Activated CD8-positive, alpha-beta memory T cell treated with anti-CD3 and anti-CD28 coated beads, Interleukin-2, amount 10 ng/mL, durations not matched to agents 7 days and 5 days (primary cell): Measurements from ENCODE around the gene IGFL4. TPM values are rescaled to one million over a fixed set of nuclear protein-coding genes. Genes with fewer than 3 reads are reported as not detected.
"Not testable (repeated sequence)": the region's sequence is repeated elsewhere in the genome, so short reads cannot be mapped to it uniquely, and the experiment has no call there.

ENCODE experiments used
- ATAC-seq: fragments of 150-1000 bp; cut with Tn5 transposase; one replicate; pipeline ENCODE4 v1.10.0; 2021; ENCODE audit warnings: moderate library complexity
- CTCF ChIA-PET: fragments of 350-600 bp; sonication (Branson Sonifier 250); formaldehyde crosslinking; loops from one replicate; lab custom pipeline; 2021; ENCODE audit warnings: antibody characterized with exemption; lab: Charles Lee
- DNase-seq: peaks from one replicate; pipeline ENCODE4 v3.0.0-alpha.2; 2020
- H3K27ac Mint-ChIP-seq: one replicate; pipeline ENCODE4 v1.8.0; 2021; ENCODE audit warnings: mild to moderate bottlenecking, mixed read lengths
- H3K27me3 Mint-ChIP-seq: one replicate; pipeline ENCODE4 v1.8.0; 2021; ENCODE audit warnings: mixed read lengths
- H3K36me3 Mint-ChIP-seq: one replicate; pipeline ENCODE4 v1.8.0; 2021; ENCODE audit warnings: mild to moderate bottlenecking, mixed read lengths
- H3K4me1 Mint-ChIP-seq: one replicate; pipeline ENCODE4 v1.8.0; 2021; ENCODE audit warnings: mixed read lengths
- H3K4me3 Mint-ChIP-seq: one replicate; pipeline ENCODE4 v1.8.0; 2021; ENCODE audit warnings: mild to moderate bottlenecking, moderate library complexity, mixed read lengths
- H3K9me3 Mint-ChIP-seq: one replicate; pipeline ENCODE4 v1.8.0; 2022; ENCODE audit warnings: low read depth, mixed read lengths
- total RNA-seq, 2 experiments: library from RNA; stranded (reverse); gene quantifications; one replicate each; pipeline ENCODE4 v1.2.3, GENCODE V29; 2021

Gene IGFL4
- total RNA-seq, result not detected

DNA sequence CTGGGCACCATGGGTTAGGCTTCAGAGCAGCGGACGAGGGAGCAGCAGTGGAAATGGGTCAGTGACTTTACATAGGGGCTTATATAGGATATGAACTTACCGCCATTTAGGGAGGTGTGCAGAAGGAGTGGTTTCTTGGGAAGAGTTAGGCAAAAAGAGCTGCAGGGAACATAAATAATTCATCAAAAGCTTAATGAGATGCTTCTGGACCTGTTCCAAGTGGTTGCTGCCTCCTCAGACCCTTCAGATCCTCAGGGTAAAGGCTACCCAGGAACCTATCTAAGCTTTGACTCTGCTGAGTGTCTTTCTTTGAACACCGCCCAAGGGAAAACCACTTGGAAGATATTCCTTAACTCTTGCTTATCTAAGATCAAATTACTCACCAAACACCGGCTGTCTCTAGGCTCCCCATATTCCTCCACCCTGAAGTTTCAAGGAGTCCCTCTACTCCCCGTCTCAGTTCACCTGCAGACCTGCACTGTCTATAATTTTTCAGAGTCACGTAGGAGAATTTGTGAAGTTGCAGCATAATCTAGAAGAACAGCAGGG lies at the start of gene IGFL4:
TSS of gene IGFL4 (minus strand) at position 51 of the 549 bp plus-strand sequence. CDS start at position 11, 40 bp downstream.
- DNase-seq (no peak), ATAC-seq (no peak)
- CTCF ChIA-PET, result interaction anchor here (3.7 kb wide), 1 partner anchor 12 kb away, joined by 19 read pairs; no protein-coding TSS in a partner anchor
- Mint-ChIP-seq H3K9me3 (no peaks in the 10 kb centered on the region), H3K4me3 (no peak within 1 kb of the TSS), H3K36me3 (no peaks in the 10 kb centered on the region), H3K27ac (no peak within 1 kb of the TSS), H3K27me3 (peaks cover 54% of the 10 kb centered on the region), H3K4me1 (no peaks in the 10 kb centered on the region)

DNA sequence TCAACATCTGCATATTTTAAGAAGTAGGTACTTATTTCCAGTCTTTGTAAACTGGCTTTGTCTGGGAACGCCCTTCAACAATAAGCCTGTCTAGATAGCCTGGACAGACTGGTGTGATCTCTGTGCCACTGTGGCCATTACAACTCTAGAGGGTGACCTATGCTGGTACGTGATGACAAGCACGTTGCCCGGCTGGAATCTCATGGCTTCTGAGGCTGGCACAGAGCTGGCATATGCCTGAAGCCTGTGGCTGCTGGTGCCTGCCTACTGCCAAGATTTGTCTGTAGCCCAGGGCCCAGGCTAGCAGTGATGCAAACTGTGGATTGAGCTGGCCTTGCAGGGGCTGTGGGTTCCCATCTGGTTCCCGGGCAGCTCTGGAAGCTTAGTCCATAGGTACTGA lies 49.6 kb upstream of the IGFL4 start:
- H3K27me3 Mint-ChIP-seq, result peaks cover 60% of the 10 kb centered on the region
- CTCF ChIA-PET, result interaction anchor here (1.0 kb wide), 1 partner anchor 8 kb away, joined by 3 read pairs; no protein-coding TSS in a partner anchor
- no peaks in the 10 kb centered on the region for H3K4me1 Mint-ChIP-seq
- no peak overlapping the region for H3K4me3 Mint-ChIP-seq
- no peak overlapping the region for H3K27ac Mint-ChIP-seq
- peaks cover 6% of the 10 kb centered on the region for H3K9me3 Mint-ChIP-seq
- ATAC-seq, result no peak
- H3K36me3 Mint-ChIP-seq, result peaks cover 2% of the 10 kb centered on the region
- DNase-seq, result no peak

DNA sequence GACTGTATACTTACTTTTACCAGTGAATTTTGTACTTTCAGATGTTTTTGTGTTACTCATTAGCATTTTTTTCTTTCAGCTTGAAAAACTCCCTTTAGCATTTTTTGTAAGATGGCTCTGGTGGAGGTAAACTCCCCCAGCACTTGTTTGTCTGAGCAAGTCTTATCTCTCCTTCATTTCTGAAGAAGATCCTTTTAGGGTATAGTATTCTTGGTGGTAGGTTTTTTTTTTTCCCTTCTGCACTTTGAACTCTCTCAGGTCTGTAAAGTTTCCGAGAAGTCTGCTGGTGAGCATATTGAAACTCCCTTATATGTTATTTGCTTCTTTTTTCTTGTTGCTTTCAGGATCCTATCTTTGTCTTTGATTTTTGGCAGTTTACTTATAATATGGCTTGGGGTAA lies 48.6 kb upstream of the IGFL4 start:
- CTCF ChIA-PET, result interaction anchor here (1.0 kb wide), 1 partner anchor 9 kb away, joined by 3 read pairs; no protein-coding TSS in a partner anchor
- Mint-ChIP-seq H3K27ac (no peak overlapping the region), H3K4me3 (no peak overlapping the region), H3K27me3 (peaks cover 59% of the 10 kb centered on the region), H3K9me3 (peaks cover 8% of the 10 kb centered on the region), H3K4me1 (no peaks in the 10 kb centered on the region), H3K36me3 (peaks cover 4% of the 10 kb centered on the region)
- ATAC-seq, result no peak
- DNase-seq, result no peak

DNA sequence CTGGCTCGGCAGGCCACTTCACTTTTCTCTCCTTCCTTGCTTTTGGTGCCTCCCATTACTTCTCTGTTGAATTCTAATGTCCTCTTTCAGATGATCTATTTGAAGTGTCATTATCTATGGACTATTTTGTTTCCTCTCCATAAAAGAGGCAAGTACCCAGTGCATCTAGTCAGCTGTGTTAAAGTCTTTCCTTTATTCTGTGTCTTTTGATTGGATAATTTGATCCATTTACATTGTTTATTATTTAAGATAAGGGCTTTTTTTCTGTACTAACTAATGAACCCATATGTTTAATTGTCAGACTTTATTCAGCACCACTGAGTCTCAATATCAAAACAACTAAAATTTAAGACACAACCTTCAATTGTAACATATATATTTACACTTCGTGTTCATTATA lies 47.3 kb upstream of the IGFL4 start:
- ATAC-seq (no peak), DNase-seq (no peak)
- Mint-ChIP-seq H3K27me3 (peaks cover 61% of the 10 kb centered on the region), H3K4me3 (no peak overlapping the region), H3K36me3 (peaks cover 4% of the 10 kb centered on the region), H3K4me1 (no peaks in the 10 kb centered on the region), H3K9me3 (peaks cover 8% of the 10 kb centered on the region), H3K27ac (no peak overlapping the region)
- CTCF ChIA-PET, result no interaction called here

DNA sequence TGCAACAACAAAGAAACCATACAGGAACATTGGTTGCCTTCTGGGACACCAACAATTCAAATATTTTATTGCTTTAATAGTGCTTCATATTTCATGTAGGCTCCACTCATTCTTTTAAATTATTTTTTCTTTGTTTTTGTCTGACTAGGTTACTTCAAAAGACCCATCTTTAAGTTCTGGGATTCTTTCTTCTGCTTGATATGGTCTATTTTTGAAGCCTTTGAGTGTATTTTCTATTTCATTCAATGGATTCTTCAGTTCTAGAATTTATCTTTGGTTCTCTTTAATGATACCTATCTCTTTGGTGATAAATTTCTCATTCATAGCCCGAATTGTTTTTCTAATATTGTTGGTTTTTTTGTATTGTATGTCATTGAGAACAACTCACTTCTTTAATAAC lies 45.1 kb upstream of the IGFL4 start:
- H3K9me3 Mint-ChIP-seq, result peaks cover 8% of the 10 kb centered on the region
- no peak for ATAC-seq
- peaks cover 4% of the 10 kb centered on the region for H3K36me3 Mint-ChIP-seq
- peaks cover 74% of the 10 kb centered on the region for H3K27me3 Mint-ChIP-seq
- no peaks in the 10 kb centered on the region for H3K4me1 Mint-ChIP-seq
- H3K27ac Mint-ChIP-seq, result no peak overlapping the region
- H3K4me3 Mint-ChIP-seq, result no peak overlapping the region
- no peak for DNase-seq
- CTCF ChIA-PET, result no interaction called here

DNA sequence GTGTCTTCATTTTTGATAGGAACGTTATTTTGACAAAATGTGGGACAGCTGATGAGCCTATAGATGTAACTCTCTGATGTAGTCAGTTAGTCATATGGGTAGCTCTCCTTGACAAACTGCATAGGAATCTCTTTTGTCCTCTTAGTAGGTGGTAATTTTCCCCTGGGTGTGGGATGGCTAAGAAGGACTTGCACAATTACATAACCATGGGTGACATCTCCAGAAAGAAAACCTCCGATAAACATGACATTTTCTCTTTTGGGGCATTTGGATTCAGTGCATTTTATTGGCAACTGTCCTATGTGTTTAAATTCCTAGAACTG lies 41.9 kb upstream of the IGFL4 start:
- DNase-seq, result no peak
- ATAC-seq, result no peak
- no peak overlapping the region for H3K4me3 Mint-ChIP-seq
- H3K27ac Mint-ChIP-seq, result no peak overlapping the region
- H3K4me1 Mint-ChIP-seq, result no peaks in the 10 kb centered on the region
- CTCF ChIA-PET, result interaction anchor here (1.0 to 1.4 kb wide), 3 partner anchors 46 to 182 kb away, joined by 4 to 8 read pairs (median 4); no protein-coding TSS in a partner anchor
- H3K9me3 Mint-ChIP-seq, result peaks cover 8% of the 10 kb centered on the region
- H3K36me3 Mint-ChIP-seq, result peaks cover 4% of the 10 kb centered on the region
- H3K27me3 Mint-ChIP-seq, result peaks cover 73% of the 10 kb centered on the region

- peaks cover 4% of the 10 kb centered on the region for H3K36me3 Mint-ChIP-seq
- no peak overlapping the region for H3K4me3 Mint-ChIP-seq
- DNase-seq (no peak), ATAC-seq (peak; percentile 39)
- peaks cover 8% of the 10 kb centered on the region for H3K9me3 Mint-ChIP-seq
- no peaks in the 10 kb centered on the region for H3K4me1 Mint-ChIP-seq
- CTCF ChIA-PET, result interaction anchor here (1.0 to 1.4 kb wide), 4 partner anchors 45 to 183 kb away, joined by 4 to 8 read pairs (median 4); no protein-coding TSS in a partner anchor
- peaks cover 77% of the 10 kb centered on the region for H3K27me3 Mint-ChIP-seq
- no peak overlapping the region for H3K27ac Mint-ChIP-seq
These were observed 41.3 kb upstream of the IGFL4 start for GRCh38 chr19:46081928-46082727.

GRCh38 chr19:46080561-46080960 lies 39.8 kb upstream of the IGFL4 start:
- ATAC-seq, result no peak
- Mint-ChIP-seq H3K4me3 (no peak overlapping the region), H3K36me3 (peaks cover 1% of the 10 kb centered on the region), H3K27me3 (peaks cover 85% of the 10 kb centered on the region), H3K9me3 (peaks cover 2% of the 10 kb centered on the region), H3K4me1 (peaks cover 1% of the 10 kb centered on the region), H3K27ac (no peak overlapping the region)
- CTCF ChIA-PET, result interaction anchor here (1.4 to 1.5 kb wide), 2 partner anchors 185 to 200 kb away, joined by 5 read pairs; no protein-coding TSS in a partner anchor
- no peak for DNase-seq

- no peak for ATAC-seq
- Mint-ChIP-seq H3K4me3 (no peak overlapping the region), H3K36me3 (no peaks in the 10 kb centered on the region), H3K27ac (no peak overlapping the region), H3K9me3 (no peaks in the 10 kb centered on the region), H3K27me3 (peaks cover 83% of the 10 kb centered on the region), H3K4me1 (peaks cover 1% of the 10 kb centered on the region)
- no peak for DNase-seq
- CTCF ChIA-PET, result interaction anchor here (0.9 to 1.5 kb wide), 4 partner anchors 110 to 228 kb away, joined by 3 to 11 read pairs (median 5); no protein-coding TSS in a partner anchor
These were observed 38.8 kb upstream of the IGFL4 start for GRCh38 chr19:46079576-46079975.

DNA sequence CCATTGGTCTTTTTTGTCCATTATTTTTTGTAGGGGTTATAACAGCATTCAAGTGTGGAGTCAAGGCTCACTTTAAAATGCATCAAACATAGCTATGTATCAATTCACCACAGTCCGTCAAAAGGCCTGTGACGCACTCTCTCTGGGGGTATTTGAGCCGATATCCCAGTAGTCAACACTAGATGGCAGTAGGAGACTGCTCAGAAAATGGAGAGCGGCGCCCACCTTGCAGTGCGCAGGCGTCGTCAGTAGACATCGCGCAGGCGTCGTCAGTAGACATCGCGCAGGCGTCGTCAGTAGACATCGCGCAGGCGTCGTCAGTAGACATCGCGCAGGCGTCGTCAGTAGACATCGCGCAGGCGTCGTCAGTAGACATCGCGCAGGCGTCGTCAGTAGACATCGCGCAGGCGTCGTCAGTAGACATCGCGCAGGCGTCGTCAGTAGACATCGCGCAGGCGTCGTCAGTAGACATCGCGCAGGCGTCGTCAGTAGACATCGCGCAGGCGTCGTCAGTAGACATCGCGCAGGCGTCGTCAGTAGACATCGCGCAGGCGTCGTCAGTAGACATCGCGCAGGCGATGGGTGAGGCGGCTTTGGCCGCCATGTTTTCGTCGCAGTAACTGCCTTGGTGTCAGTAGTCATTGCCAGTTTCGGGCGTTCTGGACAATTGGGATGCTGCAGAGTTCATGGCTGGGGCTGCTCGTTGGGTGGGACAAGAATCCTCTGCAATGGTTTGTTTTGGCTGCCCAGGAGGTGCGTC lies 38.0 kb upstream of the IGFL4 start:
- H3K4me1 Mint-ChIP-seq, DNase-seq, ATAC-seq, H3K4me3 Mint-ChIP-seq, H3K9me3 Mint-ChIP-seq, H3K36me3 Mint-ChIP-seq, H3K27ac Mint-ChIP-seq: not testable (repeated sequence)
- H3K27me3 Mint-ChIP-seq, result peaks cover 83% of the 10 kb centered on the region
- CTCF ChIA-PET, result interaction anchor here (0.7 to 1.5 kb wide), 9 partner anchors 13 to 202 kb away, joined by 3 to 11 read pairs (median 3); no protein-coding TSS in a partner anchor

- DNase-seq (no peak), ATAC-seq (no peak)
- peaks cover 82% of the 10 kb centered on the region for H3K27me3 Mint-ChIP-seq
- no peak overlapping the region for H3K27ac Mint-ChIP-seq
- H3K4me3 Mint-ChIP-seq, result no peak overlapping the region
- H3K4me1 Mint-ChIP-seq, result peaks cover 1% of the 10 kb centered on the region
- CTCF ChIA-PET, result interaction anchor here (0.7 to 1.5 kb wide), 5 partner anchors 17 to 189 kb away, joined by 3 to 7 read pairs (median 3); no protein-coding TSS in a partner anchor
- no peaks in the 10 kb centered on the region for H3K36me3 Mint-ChIP-seq
- H3K9me3 Mint-ChIP-seq, result no peaks in the 10 kb centered on the region
These were observed 37.0 kb upstream of the IGFL4 start for GRCh38 chr19:46077815-46078167.

GRCh38 chr19:46076951-46077814 lies 36.4 kb upstream of the IGFL4 start:
- CTCF ChIA-PET, result interaction anchor here (0.7 to 1.5 kb wide), 3 partner anchors 48 to 190 kb away, joined by 3 read pairs; no protein-coding TSS in a partner anchor
- peak; percentile 33 for ATAC-seq
- no peaks in the 10 kb centered on the region for H3K36me3 Mint-ChIP-seq
- H3K9me3 Mint-ChIP-seq, result no peaks in the 10 kb centered on the region
- DNase-seq, result peak; percentile 47
- no peak overlapping the region for H3K27ac Mint-ChIP-seq
- H3K4me3 Mint-ChIP-seq, result no peak overlapping the region
- peaks cover 82% of the 10 kb centered on the region for H3K27me3 Mint-ChIP-seq
- H3K4me1 Mint-ChIP-seq, result peaks cover 1% of the 10 kb centered on the region
